NB4 (cell line): ENCODE data around the gene LIPA.
"Not testable (repeated sequence)": the region's sequence is repeated elsewhere in the genome, so short reads cannot be mapped to it uniquely, and the experiment has no call there.

Experiments used
- TF ChIP-seq, protein P1 (sequence below): IDR thresholded peaks from 2 replicates; pipeline ENCODE4 v1.6.1; 2011; ENCODE audit warnings: low read depth, low read length
- TF ChIP-seq, protein P2 (sequence below): IDR thresholded peaks from one replicate; pipeline ENCODE4 v1.5.1; 2012; ENCODE audit warnings: low read depth, low read length

DNA sequence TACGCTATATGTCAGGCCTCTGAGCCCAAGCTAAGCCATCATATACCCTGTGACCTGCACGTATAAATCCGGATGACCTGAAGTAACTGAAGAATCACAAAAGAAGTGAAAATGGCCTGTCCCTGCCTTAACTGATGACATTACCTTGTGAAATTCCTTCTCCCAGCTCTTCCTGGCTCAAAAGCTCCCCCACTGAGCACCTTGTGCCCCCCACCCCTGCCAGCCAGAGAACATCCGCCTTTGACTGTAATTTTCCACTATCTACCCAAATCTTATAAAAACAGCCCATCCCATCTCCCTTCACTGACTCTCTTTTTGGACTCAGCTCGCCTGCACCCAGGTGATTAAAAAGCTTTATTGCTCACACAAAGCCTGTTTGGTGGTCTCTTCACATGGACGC lies 33.1 kb upstream of the LIPA start:
- TF ChIP-seq, protein P1, sequence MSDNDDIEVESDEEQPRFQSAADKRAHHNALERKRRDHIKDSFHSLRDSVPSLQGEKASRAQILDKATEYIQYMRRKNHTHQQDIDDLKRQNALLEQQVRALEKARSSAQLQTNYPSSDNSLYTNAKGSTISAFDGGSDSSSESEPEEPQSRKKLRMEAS, result not testable (repeated sequence)
- TF ChIP-seq, protein P2, sequence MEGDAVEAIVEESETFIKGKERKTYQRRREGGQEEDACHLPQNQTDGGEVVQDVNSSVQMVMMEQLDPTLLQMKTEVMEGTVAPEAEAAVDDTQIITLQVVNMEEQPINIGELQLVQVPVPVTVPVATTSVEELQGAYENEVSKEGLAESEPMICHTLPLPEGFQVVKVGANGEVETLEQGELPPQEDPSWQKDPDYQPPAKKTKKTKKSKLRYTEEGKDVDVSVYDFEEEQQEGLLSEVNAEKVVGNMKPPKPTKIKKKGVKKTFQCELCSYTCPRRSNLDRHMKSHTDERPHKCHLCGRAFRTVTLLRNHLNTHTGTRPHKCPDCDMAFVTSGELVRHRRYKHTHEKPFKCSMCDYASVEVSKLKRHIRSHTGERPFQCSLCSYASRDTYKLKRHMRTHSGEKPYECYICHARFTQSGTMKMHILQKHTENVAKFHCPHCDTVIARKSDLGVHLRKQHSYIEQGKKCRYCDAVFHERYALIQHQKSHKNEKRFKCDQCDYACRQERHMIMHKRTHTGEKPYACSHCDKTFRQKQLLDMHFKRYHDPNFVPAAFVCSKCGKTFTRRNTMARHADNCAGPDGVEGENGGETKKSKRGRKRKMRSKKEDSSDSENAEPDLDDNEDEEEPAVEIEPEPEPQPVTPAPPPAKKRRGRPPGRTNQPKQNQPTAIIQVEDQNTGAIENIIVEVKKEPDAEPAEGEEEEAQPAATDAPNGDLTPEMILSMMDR, result not testable (repeated sequence)
